DOHH2 (cell line): ENCODE results near the gene NKG7.

ENCODE experiments used
- EZH2phosphoT487 ChIP-seq: fragments of 200-600 bp; sonication (generic); IDR thresholded peaks from 2 replicates; pipeline ENCODE4 v1.6.1; 2017; ENCODE audit warnings: borderline replicate concordance, mild to moderate bottlenecking, antibody characterized with exemption, low read length, moderate library complexity, mixed read lengths
- TF ChIP-seq, protein P1 (sequence below): fragments of 200-600 bp; sonication (generic); IDR thresholded peaks from one replicate; pipeline ENCODE4 v1.5.1; 2014; ENCODE audit warnings: antibody characterized with exemption, mild to moderate bottlenecking, low read depth, low read length; ENCODE audit not compliant: poor library complexity, severe bottlenecking

DNA sequence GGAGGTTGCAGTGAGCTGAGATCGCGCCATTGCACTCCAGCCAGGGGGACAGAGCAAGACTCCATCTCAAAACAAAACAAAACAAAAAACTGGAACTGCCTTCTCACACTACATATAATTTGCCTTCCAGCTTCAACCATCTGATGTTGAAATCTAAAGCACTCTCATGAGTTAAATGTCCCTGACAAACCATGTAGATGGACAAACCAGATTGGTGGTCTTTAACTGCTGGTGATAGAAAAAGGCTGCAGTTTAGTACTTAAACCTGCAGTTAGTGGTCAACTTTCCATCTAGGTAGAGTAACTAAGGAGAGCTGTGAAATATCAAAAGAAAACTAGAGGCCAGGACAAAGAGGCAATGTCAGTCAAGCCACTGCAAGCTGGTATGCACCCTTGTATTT is 23.7 kb upstream of the NKG7 start:
- TF ChIP-seq, protein P1, sequence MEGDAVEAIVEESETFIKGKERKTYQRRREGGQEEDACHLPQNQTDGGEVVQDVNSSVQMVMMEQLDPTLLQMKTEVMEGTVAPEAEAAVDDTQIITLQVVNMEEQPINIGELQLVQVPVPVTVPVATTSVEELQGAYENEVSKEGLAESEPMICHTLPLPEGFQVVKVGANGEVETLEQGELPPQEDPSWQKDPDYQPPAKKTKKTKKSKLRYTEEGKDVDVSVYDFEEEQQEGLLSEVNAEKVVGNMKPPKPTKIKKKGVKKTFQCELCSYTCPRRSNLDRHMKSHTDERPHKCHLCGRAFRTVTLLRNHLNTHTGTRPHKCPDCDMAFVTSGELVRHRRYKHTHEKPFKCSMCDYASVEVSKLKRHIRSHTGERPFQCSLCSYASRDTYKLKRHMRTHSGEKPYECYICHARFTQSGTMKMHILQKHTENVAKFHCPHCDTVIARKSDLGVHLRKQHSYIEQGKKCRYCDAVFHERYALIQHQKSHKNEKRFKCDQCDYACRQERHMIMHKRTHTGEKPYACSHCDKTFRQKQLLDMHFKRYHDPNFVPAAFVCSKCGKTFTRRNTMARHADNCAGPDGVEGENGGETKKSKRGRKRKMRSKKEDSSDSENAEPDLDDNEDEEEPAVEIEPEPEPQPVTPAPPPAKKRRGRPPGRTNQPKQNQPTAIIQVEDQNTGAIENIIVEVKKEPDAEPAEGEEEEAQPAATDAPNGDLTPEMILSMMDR = no peak
- TF ChIP-seq EZH2phosphoT487 = no peak
